ENCODE results near the gene CCDC152. TPM values are rescaled to one million over a fixed set of nuclear protein-coding genes. Genes with fewer than 3 reads are reported as not detected.

CCDC152 gene
- total RNA-seq, 1 experiment from 2014 or later = 0.26 TPM

DNA sequence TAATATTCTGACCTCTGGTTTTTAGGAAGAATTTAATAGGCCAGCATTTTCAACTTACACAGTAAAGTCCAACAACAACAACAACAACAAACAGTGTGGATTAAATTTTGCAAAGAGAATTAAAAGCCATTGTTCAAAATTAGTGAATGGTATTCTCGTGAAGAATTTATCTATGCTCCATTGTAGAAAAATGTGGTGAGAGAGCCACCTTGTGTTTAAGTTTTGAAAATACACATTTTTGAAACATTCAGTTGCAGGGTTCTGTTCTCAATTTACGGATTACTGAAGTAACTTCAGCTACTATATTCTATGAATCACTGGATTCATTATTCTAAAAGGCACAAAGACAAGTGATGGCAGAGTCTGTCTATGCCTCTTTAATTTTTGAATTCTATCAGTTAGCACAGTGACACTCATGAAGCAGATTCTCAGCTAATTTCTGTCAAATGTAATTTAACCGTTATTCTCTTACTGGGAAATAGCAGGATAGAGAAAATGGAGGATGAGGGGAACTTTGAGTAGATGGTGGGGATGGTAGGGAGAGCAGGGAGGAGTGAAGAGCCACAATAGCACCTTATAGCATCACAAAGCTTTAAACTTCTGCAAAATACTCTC lies 11.0 kb downstream of the CCDC152 start:
- TF ChIP-seq, protein P1, sequence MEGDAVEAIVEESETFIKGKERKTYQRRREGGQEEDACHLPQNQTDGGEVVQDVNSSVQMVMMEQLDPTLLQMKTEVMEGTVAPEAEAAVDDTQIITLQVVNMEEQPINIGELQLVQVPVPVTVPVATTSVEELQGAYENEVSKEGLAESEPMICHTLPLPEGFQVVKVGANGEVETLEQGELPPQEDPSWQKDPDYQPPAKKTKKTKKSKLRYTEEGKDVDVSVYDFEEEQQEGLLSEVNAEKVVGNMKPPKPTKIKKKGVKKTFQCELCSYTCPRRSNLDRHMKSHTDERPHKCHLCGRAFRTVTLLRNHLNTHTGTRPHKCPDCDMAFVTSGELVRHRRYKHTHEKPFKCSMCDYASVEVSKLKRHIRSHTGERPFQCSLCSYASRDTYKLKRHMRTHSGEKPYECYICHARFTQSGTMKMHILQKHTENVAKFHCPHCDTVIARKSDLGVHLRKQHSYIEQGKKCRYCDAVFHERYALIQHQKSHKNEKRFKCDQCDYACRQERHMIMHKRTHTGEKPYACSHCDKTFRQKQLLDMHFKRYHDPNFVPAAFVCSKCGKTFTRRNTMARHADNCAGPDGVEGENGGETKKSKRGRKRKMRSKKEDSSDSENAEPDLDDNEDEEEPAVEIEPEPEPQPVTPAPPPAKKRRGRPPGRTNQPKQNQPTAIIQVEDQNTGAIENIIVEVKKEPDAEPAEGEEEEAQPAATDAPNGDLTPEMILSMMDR (conservative IDR thresholded peaks at IDR 0.05) = peak; percentile 86
- no peak for TF ChIP-seq EZH2 (IDR thresholded peaks at IDR 0.05; ENCODE audit: low read depth)
- peaks cover 2% of the 10 kb centered on the region; the same call in 1 of the 2 replicates for H3F3A ChIP-seq (ENCODE audit: insufficient read depth, low read depth)
- CTCF ChIA-PET = interaction anchor here (0.6 to 1.1 kb wide), 4 partner anchors 122 to 957 kb away, joined by 3 to 6 read pairs (median 4); no protein-coding TSS in a partner anchor
- intact Hi-C loops (cut with micrococcal nuclease; ENCODE audit: unreplicated experiment) = loop anchor here (1.0 kb wide), 3 partner anchors 122 to 911 kb away; no protein-coding TSS in a partner anchor
- H4K20me1 ChIP-seq (ENCODE audit: insufficient read depth) = no peaks in the 10 kb centered on the region
- H3K27ac ChIP-seq = no peak overlapping the region
- DNase-seq = no peak
- peaks cover 1% of the 10 kb centered on the region; the same call in 1 of the 2 replicates for H3K4me1 ChIP-seq (replicated peaks; ENCODE audit: insufficient read depth)
- no peaks in the 10 kb centered on the region for H3K79me2 ChIP-seq (ENCODE audit: low read depth)
- no TSS peak for BruUV-seq (replicated peaks)
- no peaks in the 10 kb centered on the region for H3K27me3 ChIP-seq (ENCODE audit: insufficient read depth, low read depth)
- no peak overlapping the region for H2AFZ ChIP-seq
- H3K9me2 ChIP-seq (ENCODE audit: insufficient read depth) = no peaks in the 10 kb centered on the region
- no peak overlapping the region for H3K4me2 ChIP-seq
- H3K9me3 ChIP-seq (ENCODE audit: insufficient read depth, low read depth) = peaks cover 3% of the 10 kb centered on the region; the same call in 1 of the 2 replicates
- POLR2A ChIA-PET (ENCODE audit: unreplicated experiment) = interaction anchor here (0.7 kb wide), 1 partner anchor 626 kb away, joined by 6 read pairs; no protein-coding TSS in a partner anchor
- H3K4me3 ChIP-seq = no peak overlapping the region
- no peaks in the 10 kb centered on the region for H3K36me3 ChIP-seq (ENCODE audit: low read depth)

DNA sequence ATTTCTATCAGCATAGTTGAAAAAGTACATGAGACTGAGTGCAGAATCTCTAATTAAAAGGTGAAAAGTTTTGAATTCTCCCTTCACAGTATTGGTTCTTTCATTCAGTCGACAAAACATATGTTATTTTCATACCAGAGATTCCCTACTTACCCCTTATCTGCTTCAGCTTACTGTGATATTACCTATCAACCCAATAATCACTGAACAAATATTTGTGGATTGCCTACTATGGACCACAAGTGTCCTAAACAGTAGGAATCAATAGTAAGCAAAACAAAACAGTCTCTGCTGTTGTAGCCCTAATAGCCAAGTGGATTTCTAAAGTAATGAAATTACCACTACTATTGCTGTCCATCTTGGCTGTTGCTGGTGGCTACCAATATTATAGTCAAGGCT lies 11.5 kb downstream of the CCDC152 start:
- H3K36me3 ChIP-seq (ENCODE audit: low read depth) = no peaks in the 10 kb centered on the region
- intact Hi-C loops (cut with micrococcal nuclease; ENCODE audit: unreplicated experiment) = no loop called here
- ChIA-PET POLR2A (ENCODE audit: unreplicated experiment) (no interaction called here), CTCF (no interaction called here)
- H3K4me3 ChIP-seq = no peak overlapping the region
- no TSS peak for BruUV-seq (replicated peaks)
- no peak overlapping the region for H3K27ac ChIP-seq
- H3K4me1 ChIP-seq (replicated peaks; ENCODE audit: insufficient read depth) = peaks cover 5% of the 10 kb centered on the region; the same call in 1 of the 2 replicates
- H3F3A ChIP-seq (ENCODE audit: insufficient read depth, low read depth) = peaks cover 5% of the 10 kb centered on the region; the same call in 1 of the 2 replicates
- peaks cover 3% of the 10 kb centered on the region; the same call in 1 of the 2 replicates for H3K9me3 ChIP-seq (ENCODE audit: insufficient read depth, low read depth)
- H3K9me2 ChIP-seq (ENCODE audit: insufficient read depth) = no peaks in the 10 kb centered on the region
- no peak for DNase-seq
- no peak overlapping the region for H3K4me2 ChIP-seq
- no peak overlapping the region for H2AFZ ChIP-seq
- TF ChIP-seq, protein P1 (conservative IDR thresholded peaks at IDR 0.05) = no peak
- no peak for TF ChIP-seq EZH2 (IDR thresholded peaks at IDR 0.05; ENCODE audit: low read depth)
- no peaks in the 10 kb centered on the region for H3K79me2 ChIP-seq (ENCODE audit: low read depth)
- no peaks in the 10 kb centered on the region for H3K27me3 ChIP-seq (ENCODE audit: insufficient read depth, low read depth)
- H4K20me1 ChIP-seq (ENCODE audit: insufficient read depth) = no peaks in the 10 kb centered on the region

DNA sequence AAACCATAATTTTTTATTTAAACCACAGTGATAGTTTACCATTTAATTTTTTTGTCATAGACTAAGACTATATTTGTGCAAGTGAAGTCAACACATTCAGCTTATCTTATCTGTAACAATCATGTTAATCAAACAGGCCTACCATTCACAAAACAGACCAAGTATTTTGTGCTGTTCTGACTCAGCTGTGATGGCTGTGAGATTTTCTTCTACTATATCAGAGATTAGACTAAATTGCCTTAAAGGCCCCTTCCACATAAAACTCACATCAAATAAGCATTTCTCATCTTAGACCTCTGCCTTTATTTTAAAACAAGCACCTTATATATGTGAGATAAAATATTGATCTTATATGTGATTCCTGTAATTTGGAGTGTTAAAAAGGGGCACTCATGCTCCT lies 13.4 kb downstream of the CCDC152 start:
- H3K27me3 ChIP-seq (ENCODE audit: insufficient read depth, low read depth) = 0 out of 2 replicates have a peak, but pooled peaks cover 4% of the 10 kb centered on the region
- BruUV-seq (replicated peaks) = no TSS peak
- H3K9me2 ChIP-seq (ENCODE audit: insufficient read depth) = no peaks in the 10 kb centered on the region
- no peaks in the 10 kb centered on the region for H3K36me3 ChIP-seq (ENCODE audit: low read depth)
- H3K4me3 ChIP-seq = no peak overlapping the region
- H2AFZ ChIP-seq = no peak overlapping the region
- ChIA-PET CTCF (no interaction called here), POLR2A (ENCODE audit: unreplicated experiment) (no interaction called here)
- peaks cover 3% of the 10 kb centered on the region; the same call in 1 of the 2 replicates for H3K9me3 ChIP-seq (ENCODE audit: insufficient read depth, low read depth)
- H3F3A ChIP-seq (ENCODE audit: insufficient read depth, low read depth) = peaks cover 5% of the 10 kb centered on the region; the same call in 1 of the 2 replicates
- H3K4me1 ChIP-seq (replicated peaks; ENCODE audit: insufficient read depth) = peaks cover 5% of the 10 kb centered on the region; the same call in 1 of the 2 replicates
- no peaks in the 10 kb centered on the region for H4K20me1 ChIP-seq (ENCODE audit: insufficient read depth)
- no peak for TF ChIP-seq EZH2 (IDR thresholded peaks at IDR 0.05; ENCODE audit: low read depth)
- TF ChIP-seq, protein P1 (conservative IDR thresholded peaks at IDR 0.05) = no peak
- H3K27ac ChIP-seq = no peak overlapping the region
- DNase-seq = no peak
- no peaks in the 10 kb centered on the region for H3K79me2 ChIP-seq (ENCODE audit: low read depth)
- no peak overlapping the region for H3K4me2 ChIP-seq
- intact Hi-C loops (cut with micrococcal nuclease; ENCODE audit: unreplicated experiment) = no loop called here
